Loucy (cell line): ENCODE data around the gene SLCO2A1.

Source experiments
- H2AFZ ChIP-seq: fragments of 200-600 bp; sonication (generic); 2 replicates; pipeline ENCODE4 v1.6.0; 2016; ENCODE audit warnings: antibody characterized with exemption, mild to moderate bottlenecking, low read length, moderate library complexity
- H3F3A ChIP-seq: fragments of 200-600 bp; 2 replicates; pipeline ENCODE4 v1.6.0; 2016; ENCODE audit warnings: antibody characterized with exemption, low read depth, mild to moderate bottlenecking
- H3K27me3 ChIP-seq: fragments of 200-600 bp; sonication (generic); 2 replicates; pipeline ENCODE4 v1.6.1; 2014; ENCODE audit warnings: low read length, mild to moderate bottlenecking; ENCODE audit not compliant: insufficient read depth, poor library complexity, severe bottlenecking
- H3K36me3 ChIP-seq: fragments of 200-600 bp; sonication (generic); 2 replicates; pipeline ENCODE4 v1.6.1; 2016; ENCODE audit warnings: low read length; ENCODE audit not compliant: insufficient read depth
- H3K4me1 ChIP-seq: fragments of 200-600 bp; sonication (generic); 2 replicates; pipeline ENCODE4 v1.5.1; 2014; ENCODE audit warnings: low read length, mild to moderate bottlenecking; ENCODE audit not compliant: insufficient read depth, poor library complexity, severe bottlenecking
- H3K4me2 ChIP-seq: fragments of 200-600 bp; sonication (generic); 2 replicates; pipeline ENCODE4 v1.6.0; 2014; ENCODE audit warnings: antibody characterized with exemption, low read length, low read depth, mild to moderate bottlenecking; ENCODE audit not compliant: poor library complexity, severe bottlenecking
- H3K4me3 ChIP-seq: fragments of 200-600 bp; sonication (generic); 2 replicates; pipeline ENCODE4 v1.5.1; 2014; ENCODE audit warnings: low read length, mild to moderate bottlenecking, mixed read lengths; ENCODE audit not compliant: poor library complexity, severe bottlenecking
- H3K79me2 ChIP-seq: fragments of 200-600 bp; sonication (generic); 2 replicates; pipeline ENCODE4 v1.6.1; 2014; ENCODE audit warnings: low read length; ENCODE audit not compliant: insufficient read depth
- H3K9ac ChIP-seq: fragments of 200-600 bp; sonication (generic); 2 replicates; pipeline ENCODE4 v1.6.0; 2014; ENCODE audit warnings: mild to moderate bottlenecking, low read depth, low read length, moderate library complexity; ENCODE audit not compliant: poor library complexity, severe bottlenecking
- H3K9me2 ChIP-seq: fragments of 200-600 bp; sonication (generic); replicated peaks from 2 replicates; pipeline ENCODE4 v1.6.1; 2016; ENCODE audit warnings: low read depth, low read length, mixed read lengths
- H3K9me3 ChIP-seq: fragments of 200-600 bp; sonication (generic); 2 replicates; pipeline ENCODE4 v1.6.1; 2014; ENCODE audit warnings: mild to moderate bottlenecking, antibody characterized with exemption, low read length, low read depth; ENCODE audit not compliant: insufficient read depth
- H4K20me1 ChIP-seq: fragments of 200-600 bp; sonication (generic); 2 replicates; pipeline ENCODE4 v1.6.0; 2014; ENCODE audit warnings: antibody characterized with exemption, low read length, mild to moderate bottlenecking; ENCODE audit not compliant: insufficient read depth, poor library complexity, severe bottlenecking
- EZH2phosphoT487 ChIP-seq: fragments of 200-600 bp; IDR thresholded peaks from 2 replicates; pipeline ENCODE4 v1.6.1; 2018; ENCODE audit warnings: antibody characterized with exemption, mild to moderate bottlenecking, moderate library complexity, borderline replicate concordance
- TF ChIP-seq, protein P1 (sequence below): fragments of 200-600 bp; sonication (generic); conservative IDR thresholded peaks from 2 replicates; pipeline ENCODE4 v1.5.1; 2014; ENCODE audit warnings: mild to moderate bottlenecking, antibody characterized with exemption, low read length

The SLCO2A1 gene

DNA sequence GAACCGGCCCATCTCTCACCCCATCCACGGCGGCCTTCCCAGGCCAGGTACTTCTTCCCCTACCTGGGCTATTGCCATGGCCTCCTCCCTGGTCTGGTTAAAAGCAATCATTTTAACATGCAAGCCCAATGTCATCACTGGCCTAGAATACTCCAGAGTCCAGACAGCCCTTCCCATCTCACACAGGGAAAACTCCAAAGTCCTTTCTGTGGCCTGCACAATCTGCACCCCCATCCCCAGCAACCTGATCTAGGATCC, 45.8 kb upstream of the SLCO2A1 start:
- no peaks in the 10 kb centered on the region for H4K20me1 ChIP-seq
- H3K4me1 ChIP-seq: peaks cover 9% of the 10 kb centered on the region
- no peak overlapping the region for H2AFZ ChIP-seq
- no peaks in the 10 kb centered on the region for H3K79me2 ChIP-seq
- no peak overlapping the region for H3K9ac ChIP-seq
- no peaks in the 10 kb centered on the region for H3K36me3 ChIP-seq
- H3K4me3 ChIP-seq: no peak overlapping the region
- no peaks in the 10 kb centered on the region for H3F3A ChIP-seq
- no peaks in the 10 kb centered on the region for H3K27me3 ChIP-seq
- no peaks in the 10 kb centered on the region for H3K9me2 ChIP-seq
- TF ChIP-seq, protein P1, sequence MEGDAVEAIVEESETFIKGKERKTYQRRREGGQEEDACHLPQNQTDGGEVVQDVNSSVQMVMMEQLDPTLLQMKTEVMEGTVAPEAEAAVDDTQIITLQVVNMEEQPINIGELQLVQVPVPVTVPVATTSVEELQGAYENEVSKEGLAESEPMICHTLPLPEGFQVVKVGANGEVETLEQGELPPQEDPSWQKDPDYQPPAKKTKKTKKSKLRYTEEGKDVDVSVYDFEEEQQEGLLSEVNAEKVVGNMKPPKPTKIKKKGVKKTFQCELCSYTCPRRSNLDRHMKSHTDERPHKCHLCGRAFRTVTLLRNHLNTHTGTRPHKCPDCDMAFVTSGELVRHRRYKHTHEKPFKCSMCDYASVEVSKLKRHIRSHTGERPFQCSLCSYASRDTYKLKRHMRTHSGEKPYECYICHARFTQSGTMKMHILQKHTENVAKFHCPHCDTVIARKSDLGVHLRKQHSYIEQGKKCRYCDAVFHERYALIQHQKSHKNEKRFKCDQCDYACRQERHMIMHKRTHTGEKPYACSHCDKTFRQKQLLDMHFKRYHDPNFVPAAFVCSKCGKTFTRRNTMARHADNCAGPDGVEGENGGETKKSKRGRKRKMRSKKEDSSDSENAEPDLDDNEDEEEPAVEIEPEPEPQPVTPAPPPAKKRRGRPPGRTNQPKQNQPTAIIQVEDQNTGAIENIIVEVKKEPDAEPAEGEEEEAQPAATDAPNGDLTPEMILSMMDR: no peak
- no peak for TF ChIP-seq EZH2phosphoT487
- no peak overlapping the region for H3K4me2 ChIP-seq
- H3K9me3 ChIP-seq: no peaks in the 10 kb centered on the region

DNA sequence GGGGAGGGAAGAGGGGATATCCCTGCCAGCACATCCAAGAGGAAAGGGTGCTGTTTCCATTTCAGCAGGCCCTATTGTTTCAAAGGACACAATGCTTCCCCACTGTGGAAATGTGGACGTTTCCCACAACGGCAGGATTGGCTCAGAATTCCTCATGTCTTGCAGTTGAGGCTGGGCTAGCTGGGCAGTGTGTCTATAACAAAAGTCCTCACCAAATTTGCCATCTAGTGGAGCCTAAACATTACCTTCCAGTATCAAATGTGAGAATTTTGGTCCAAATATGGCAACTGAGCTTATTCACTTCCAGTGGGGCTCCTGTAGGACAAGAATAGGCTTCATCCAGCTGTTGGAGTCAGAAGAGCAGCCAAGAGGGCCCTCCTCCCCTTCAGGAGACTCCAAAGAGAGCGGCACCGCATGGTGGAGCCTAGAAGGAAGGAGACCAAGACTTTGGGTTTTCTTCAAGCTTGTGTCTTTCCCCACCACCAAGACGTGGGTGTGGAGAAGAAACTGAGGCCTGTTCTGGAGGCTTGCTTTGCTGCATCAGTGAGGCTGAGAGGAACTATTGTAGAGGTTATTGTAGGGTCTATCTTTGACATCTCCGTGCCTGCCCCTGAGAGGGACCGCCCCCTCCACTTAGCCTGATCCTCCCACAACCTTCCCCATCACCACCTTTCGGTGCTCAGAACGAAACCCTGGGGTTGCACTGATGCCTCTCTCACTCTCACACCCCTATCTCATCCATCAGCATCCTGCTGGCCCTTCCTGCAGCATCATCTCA, 45.3 kb upstream of the SLCO2A1 start:
- H3K36me3 ChIP-seq: no peaks in the 10 kb centered on the region
- H3K4me3 ChIP-seq: no peak overlapping the region
- no peak overlapping the region for H2AFZ ChIP-seq
- no peak overlapping the region for H3K4me2 ChIP-seq
- peaks cover 9% of the 10 kb centered on the region for H3K4me1 ChIP-seq
- TF ChIP-seq, protein P1: no peak
- TF ChIP-seq EZH2phosphoT487: no peak
- H3F3A ChIP-seq: no peaks in the 10 kb centered on the region
- no peaks in the 10 kb centered on the region for H3K9me2 ChIP-seq
- H4K20me1 ChIP-seq: no peaks in the 10 kb centered on the region
- no peaks in the 10 kb centered on the region for H3K79me2 ChIP-seq
- no peaks in the 10 kb centered on the region for H3K9me3 ChIP-seq
- no peak overlapping the region for H3K9ac ChIP-seq
- H3K27me3 ChIP-seq: no peaks in the 10 kb centered on the region

DNA sequence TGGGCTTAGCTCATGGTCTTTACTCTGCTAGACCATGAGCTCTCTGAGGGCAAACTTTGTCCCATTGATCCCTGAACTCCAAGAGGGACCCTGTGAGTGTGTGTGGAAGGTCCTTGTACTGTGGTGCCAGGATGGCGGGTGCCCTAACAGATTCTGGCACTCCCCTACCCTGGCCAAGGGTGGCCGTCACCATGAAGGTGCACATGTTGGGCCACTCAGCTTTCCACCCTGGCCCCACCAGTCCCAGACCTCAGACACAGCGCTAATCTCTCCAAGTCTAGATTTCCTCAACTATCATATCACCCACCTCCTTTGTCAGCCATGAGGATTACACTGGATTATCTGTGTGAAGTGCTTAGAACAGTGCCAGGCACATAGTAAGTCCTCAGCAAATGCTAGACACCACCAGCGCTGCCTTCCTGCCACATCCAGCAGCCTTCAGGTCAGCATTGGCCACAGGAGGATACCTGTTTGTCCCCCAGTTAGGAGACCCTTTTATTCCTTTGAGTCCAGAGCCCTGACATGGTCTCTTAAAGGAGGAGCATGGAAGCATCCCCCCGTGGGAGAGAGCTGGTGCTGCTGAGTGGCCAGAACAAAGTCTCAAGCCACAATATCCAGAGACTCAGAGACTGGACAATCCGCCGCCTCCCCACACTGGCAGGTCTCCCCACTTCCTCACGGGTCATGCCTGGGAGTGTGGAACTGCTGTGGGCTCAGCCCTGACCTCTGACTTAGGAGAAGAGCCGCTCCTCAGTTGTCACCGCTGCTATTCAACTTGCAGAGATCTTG, 44.5 kb upstream of the SLCO2A1 start:
- H4K20me1 ChIP-seq: no peaks in the 10 kb centered on the region
- no peaks in the 10 kb centered on the region for H3K36me3 ChIP-seq
- TF ChIP-seq EZH2phosphoT487: no peak
- no peak overlapping the region for H2AFZ ChIP-seq
- no peaks in the 10 kb centered on the region for H3K79me2 ChIP-seq
- no peak overlapping the region for H3K4me2 ChIP-seq
- no peaks in the 10 kb centered on the region for H3K9me3 ChIP-seq
- no peaks in the 10 kb centered on the region for H3F3A ChIP-seq
- no peak overlapping the region for H3K9ac ChIP-seq
- no peaks in the 10 kb centered on the region for H3K9me2 ChIP-seq
- H3K27me3 ChIP-seq: no peaks in the 10 kb centered on the region
- no peak overlapping the region for H3K4me3 ChIP-seq
- peaks cover 9% of the 10 kb centered on the region for H3K4me1 ChIP-seq
